GM12878 (cell line): ENCODE data around the gene CLEC1A. TPM values are rescaled to one million over a fixed set of nuclear protein-coding genes. Genes with fewer than 3 reads are reported as not detected.

ENCODE experiments used
- ATF7 ChIP-seq: fragments of 450-650 bp; IDR thresholded peaks from 2 replicates; pipeline ENCODE4 v1.6.1; 2016; ENCODE audit warnings: low read depth, mild to moderate bottlenecking
- CBX3 ChIP-seq: fragments of 200-600 bp; sonication (generic); IDR thresholded peaks from 2 replicates; pipeline ENCODE4 v1.6.1; 2016; ENCODE audit warnings: low read depth, borderline replicate concordance
- CEBPZ ChIP-seq: fragments of 150-350 bp; IDR thresholded peaks from 2 replicates; pipeline ENCODE4 v1.6.1; 2016; ENCODE audit warnings: low read depth, low read length
- CHD1 ChIP-seq: IDR thresholded peaks from 2 replicates; pipeline ENCODE4 v1.6.1; 2012; ENCODE audit warnings: low read depth, low read length, improper control_type of control experiment
- CHD4 ChIP-seq: fragments of 200-600 bp; sonication (generic); IDR thresholded peaks from 2 replicates; pipeline ENCODE4 v1.6.1; 2016; ENCODE audit warnings: mild to moderate bottlenecking
- EZH2 ChIP-seq: IDR thresholded peaks from 2 replicates; pipeline ENCODE4 v1.6.1; 2012; ENCODE audit warnings: low read depth, mild to moderate bottlenecking, control low read depth, inconsistent platforms, low read length, borderline replicate concordance; ENCODE audit not compliant: control insufficient read depth
- FOXM1 ChIP-seq: IDR thresholded peaks from 2 replicates; pipeline ENCODE4 v1.6.1; 2012; ENCODE audit warnings: low read depth, mild to moderate bottlenecking, inconsistent platforms, low read length, moderate library complexity
- HCFC1 ChIP-seq: fragments of 150-350 bp; IDR thresholded peaks from 2 replicates; pipeline ENCODE4 v1.6.1; 2014; ENCODE audit warnings: low read length
- JUNB ChIP-seq: IDR thresholded peaks from 2 replicates; pipeline ENCODE4 v1.6.1; 2016; ENCODE audit warnings: antibody characterized with exemption, mild to moderate bottlenecking
- KAT2A ChIP-seq: conservative IDR thresholded peaks from 2 replicates; pipeline ENCODE4 v1.6.1; 2011; ENCODE audit warnings: low read depth, low read length; ENCODE audit not compliant: control insufficient read depth
- KLF5 ChIP-seq: fragments of 450-650 bp; IDR thresholded peaks from 2 replicates; pipeline ENCODE4 v1.6.1; 2014; ENCODE audit warnings: mild to moderate bottlenecking; ENCODE audit not compliant: partially characterized antibody
- MTA2 ChIP-seq: fragments of 450-650 bp; IDR thresholded peaks from 2 replicates; pipeline ENCODE4 v1.6.1; 2016; ENCODE audit warnings: low read depth, mild to moderate bottlenecking, moderate library complexity
- NFYA ChIP-seq: IDR thresholded peaks from 2 replicates; pipeline ENCODE4 v1.6.1; 2011; ENCODE audit warnings: low read depth, mild to moderate bottlenecking, low read length, improper control_type of control experiment, borderline replicate concordance
- NR2C2 ChIP-seq: IDR thresholded peaks from 2 replicates; pipeline ENCODE4 v1.6.1; 2011; ENCODE audit warnings: borderline replicate concordance, low read depth; ENCODE audit not compliant: control insufficient read depth, insufficient read length
- PAX5 ChIP-seq: IDR thresholded peaks from 2 replicates; pipeline ENCODE4 v1.6.1; 2011; ENCODE audit warnings: low read depth, low read length, borderline replicate concordance
- RB1 ChIP-seq: fragments of 450-650 bp; formaldehyde crosslinking; IDR thresholded peaks from 2 replicates; pipeline ENCODE4 v1.6.1; 2017; ENCODE audit warnings: mild to moderate bottlenecking, borderline replicate concordance
- RBBP5 ChIP-seq: fragments of 200-600 bp; sonication (generic); conservative IDR thresholded peaks from 2 replicates; pipeline ENCODE4 v1.6.1; 2016
- RCOR1 ChIP-seq: conservative IDR thresholded peaks from 2 replicates; pipeline ENCODE4 v1.6.1; 2012; ENCODE audit warnings: low read depth, low read length, improper control_type of control experiment
- SMAD5 ChIP-seq: IDR thresholded peaks from 2 replicates; pipeline ENCODE4 v1.6.1; 2016; ENCODE audit warnings: antibody characterized with exemption, low read depth
- SUZ12 ChIP-seq: fragments of 200-600 bp; sonication (generic); IDR thresholded peaks from one replicate; pipeline ENCODE4 v1.6.1; 2018; ENCODE audit warnings: antibody characterized with exemption, mild to moderate bottlenecking; ENCODE audit not compliant: unreplicated experiment
- TCF12 ChIP-seq: IDR thresholded peaks from 2 replicates; pipeline ENCODE4 v1.6.1; 2011; ENCODE audit warnings: low read depth, mild to moderate bottlenecking, low read length
- TCF3 ChIP-seq: IDR thresholded peaks from 2 replicates; pipeline ENCODE4 v1.6.1; 2012; ENCODE audit warnings: low read depth, mild to moderate bottlenecking, low read length, borderline replicate concordance; ENCODE audit not compliant: insufficient read depth
- YY1 ChIP-seq: IDR thresholded peaks from 2 replicates; pipeline ENCODE4 v1.6.1; 2011; ENCODE audit warnings: low read depth, mild to moderate bottlenecking, low read length
- ZNF207 ChIP-seq: fragments of 450-650 bp; IDR thresholded peaks from 2 replicates; pipeline ENCODE4 v1.6.1; 2014; ENCODE audit warnings: antibody characterized with exemption, mild to moderate bottlenecking, borderline replicate concordance
- polyA plus RNA-seq, 11 experiments: library from polyadenylated mRNA; depleted of rRNA in 4 of 11; unstranded in 6 of 11; stranded (reverse) in 5 of 11; fragments of >200 nt; fragmentation: Nextera tagmentation in 4 of 11; fragmentation: Illumina TruSeq in 1 of 11; extraction: Ambion mirVana in 4 of 11; extraction: Trizol in 1 of 11; gene quantifications; 1 replicate in 1 of 11; 2 replicates in 10 of 11; pipeline versions ENCODE4 v1.2.1 to v1.2.3, GENCODE V29; 2011 to 2016; ENCODE audit warnings: inconsistent platforms in 2 of 11, missing spikeins in 2 of 11, low read depth in 1 of 11
- total RNA-seq, 4 experiments: library from RNA; depleted of rRNA in 3 of 4; stranded (reverse); fragments of >200 nt in 3 of 4; fragmentation: Illumina TruSeq in 1 of 4; extraction: Trizol in 1 of 4; gene quantifications; 2 replicates each; pipeline versions ENCODE4 v1.2.1 to v1.2.3, GENCODE V29; 2013 to 2021
- TF ChIP-seq, protein P1 (sequence below): IDR thresholded peaks from 2 replicates; pipeline ENCODE4 v1.6.1; 2012; ENCODE audit warnings: improper control_type of control experiment, low read depth, low read length; ENCODE audit not compliant: insufficient replicate concordance
- TF ChIP-seq, protein P2 (sequence below): IDR thresholded peaks from 2 replicates; pipeline ENCODE4 v1.6.1; 2012; ENCODE audit warnings: low read depth, low read length, improper control_type of control experiment

CLEC1A gene
- total and polyA plus RNA-seq, 10 of the 15 experiments (the other 5 are each of a cell fraction or from before 2014, with no cell fraction given): not detected

- peak; percentile 91 for TF ChIP-seq MTA2
- TF ChIP-seq NR2C2: no peak
- TF ChIP-seq RB1: no peak
- no peak for TF ChIP-seq RBBP5
- no peak for TF ChIP-seq SUZ12
- peak; percentile 79 for TF ChIP-seq FOXM1
- TF ChIP-seq ATF7: peak; percentile 47; the same call in 1 of the 2 replicates
- TF ChIP-seq KLF5: no peak
- TF ChIP-seq, protein P1, sequence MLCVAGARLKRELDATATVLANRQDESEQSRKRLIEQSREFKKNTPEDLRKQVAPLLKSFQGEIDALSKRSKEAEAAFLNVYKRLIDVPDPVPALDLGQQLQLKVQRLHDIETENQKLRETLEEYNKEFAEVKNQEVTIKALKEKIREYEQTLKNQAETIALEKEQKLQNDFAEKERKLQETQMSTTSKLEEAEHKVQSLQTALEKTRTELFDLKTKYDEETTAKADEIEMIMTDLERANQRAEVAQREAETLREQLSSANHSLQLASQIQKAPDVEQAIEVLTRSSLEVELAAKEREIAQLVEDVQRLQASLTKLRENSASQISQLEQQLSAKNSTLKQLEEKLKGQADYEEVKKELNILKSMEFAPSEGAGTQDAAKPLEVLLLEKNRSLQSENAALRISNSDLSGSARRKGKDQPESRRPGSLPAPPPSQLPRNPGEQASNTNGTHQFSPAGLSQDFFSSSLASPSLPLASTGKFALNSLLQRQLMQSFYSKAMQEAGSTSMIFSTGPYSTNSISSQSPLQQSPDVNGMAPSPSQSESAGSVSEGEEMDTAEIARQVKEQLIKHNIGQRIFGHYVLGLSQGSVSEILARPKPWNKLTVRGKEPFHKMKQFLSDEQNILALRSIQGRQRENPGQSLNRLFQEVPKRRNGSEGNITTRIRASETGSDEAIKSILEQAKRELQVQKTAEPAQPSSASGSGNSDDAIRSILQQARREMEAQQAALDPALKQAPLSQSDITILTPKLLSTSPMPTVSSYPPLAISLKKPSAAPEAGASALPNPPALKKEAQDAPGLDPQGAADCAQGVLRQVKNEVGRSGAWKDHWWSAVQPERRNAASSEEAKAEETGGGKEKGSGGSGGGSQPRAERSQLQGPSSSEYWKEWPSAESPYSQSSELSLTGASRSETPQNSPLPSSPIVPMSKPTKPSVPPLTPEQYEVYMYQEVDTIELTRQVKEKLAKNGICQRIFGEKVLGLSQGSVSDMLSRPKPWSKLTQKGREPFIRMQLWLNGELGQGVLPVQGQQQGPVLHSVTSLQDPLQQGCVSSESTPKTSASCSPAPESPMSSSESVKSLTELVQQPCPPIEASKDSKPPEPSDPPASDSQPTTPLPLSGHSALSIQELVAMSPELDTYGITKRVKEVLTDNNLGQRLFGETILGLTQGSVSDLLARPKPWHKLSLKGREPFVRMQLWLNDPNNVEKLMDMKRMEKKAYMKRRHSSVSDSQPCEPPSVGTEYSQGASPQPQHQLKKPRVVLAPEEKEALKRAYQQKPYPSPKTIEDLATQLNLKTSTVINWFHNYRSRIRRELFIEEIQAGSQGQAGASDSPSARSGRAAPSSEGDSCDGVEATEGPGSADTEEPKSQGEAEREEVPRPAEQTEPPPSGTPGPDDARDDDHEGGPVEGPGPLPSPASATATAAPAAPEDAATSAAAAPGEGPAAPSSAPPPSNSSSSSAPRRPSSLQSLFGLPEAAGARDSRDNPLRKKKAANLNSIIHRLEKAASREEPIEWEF: no peak
- TF ChIP-seq ZNF207: no peak
- no peak for TF ChIP-seq SMAD5
- no peak for TF ChIP-seq KAT2A
- no peak for TF ChIP-seq RCOR1
- no peak for TF ChIP-seq CEBPZ
- TF ChIP-seq NFYA: no peak
- TF ChIP-seq CBX3: no peak
- no peak for TF ChIP-seq CHD1
- no peak for TF ChIP-seq YY1
- TF ChIP-seq JUNB: peak; percentile 91
- TF ChIP-seq TCF12: no peak
- TF ChIP-seq, protein P2, sequence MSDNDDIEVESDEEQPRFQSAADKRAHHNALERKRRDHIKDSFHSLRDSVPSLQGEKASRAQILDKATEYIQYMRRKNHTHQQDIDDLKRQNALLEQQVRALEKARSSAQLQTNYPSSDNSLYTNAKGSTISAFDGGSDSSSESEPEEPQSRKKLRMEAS: no peak
- TF ChIP-seq CHD4: no peak
- TF ChIP-seq TCF3: no peak
- TF ChIP-seq PAX5: peak; percentile 68; the same call in 1 of the 2 replicates
- no peak for TF ChIP-seq HCFC1
- TF ChIP-seq EZH2: no peak
Observed at GRCh38 chr12:10130042-10130441, 31.3 kb upstream of the CLEC1A start, which contains the start of gene CLEC7A (continued).
